ENCODE data around the gene PIP5K1C. TPM values are rescaled to one million over a fixed set of nuclear protein-coding genes. Genes with fewer than 3 reads are reported as not detected.

PIP5K1C gene
- total and polyA plus RNA-seq, 2 donors (not counting 1 experiment from before 2014, with no cell fraction given), result 10.4 to 46.7 TPM

DNA sequence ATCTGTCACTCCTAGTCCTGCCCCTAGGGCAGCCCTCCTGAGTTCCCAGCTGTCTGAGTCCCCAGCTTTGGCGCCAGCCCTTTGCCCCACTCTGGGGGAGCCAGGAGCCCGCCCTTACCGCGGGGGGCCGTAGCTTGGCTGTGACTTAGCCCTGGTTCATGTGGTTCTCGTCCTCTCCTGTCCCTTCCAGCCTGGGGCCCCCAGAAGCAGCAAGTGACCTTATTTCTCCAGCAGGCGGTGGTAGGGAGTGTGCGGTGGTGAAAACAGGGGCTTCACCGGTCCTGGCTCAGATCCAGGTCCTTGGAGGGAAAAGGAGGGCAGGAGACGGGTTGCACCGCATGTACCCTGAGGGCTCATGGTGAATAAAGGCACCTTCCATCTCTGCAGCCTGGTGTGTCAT is 107.1 kb downstream of the PIP5K1C start:
- H3K27ac ChIP-seq (ENCODE audit: low read length in 2 of 2), result no peak overlapping the region
- H3K4me1 Mint-ChIP-seq, result no peaks in the 10 kb centered on the region
- POLR2A ChIA-PET, result no interaction called here

DNA sequence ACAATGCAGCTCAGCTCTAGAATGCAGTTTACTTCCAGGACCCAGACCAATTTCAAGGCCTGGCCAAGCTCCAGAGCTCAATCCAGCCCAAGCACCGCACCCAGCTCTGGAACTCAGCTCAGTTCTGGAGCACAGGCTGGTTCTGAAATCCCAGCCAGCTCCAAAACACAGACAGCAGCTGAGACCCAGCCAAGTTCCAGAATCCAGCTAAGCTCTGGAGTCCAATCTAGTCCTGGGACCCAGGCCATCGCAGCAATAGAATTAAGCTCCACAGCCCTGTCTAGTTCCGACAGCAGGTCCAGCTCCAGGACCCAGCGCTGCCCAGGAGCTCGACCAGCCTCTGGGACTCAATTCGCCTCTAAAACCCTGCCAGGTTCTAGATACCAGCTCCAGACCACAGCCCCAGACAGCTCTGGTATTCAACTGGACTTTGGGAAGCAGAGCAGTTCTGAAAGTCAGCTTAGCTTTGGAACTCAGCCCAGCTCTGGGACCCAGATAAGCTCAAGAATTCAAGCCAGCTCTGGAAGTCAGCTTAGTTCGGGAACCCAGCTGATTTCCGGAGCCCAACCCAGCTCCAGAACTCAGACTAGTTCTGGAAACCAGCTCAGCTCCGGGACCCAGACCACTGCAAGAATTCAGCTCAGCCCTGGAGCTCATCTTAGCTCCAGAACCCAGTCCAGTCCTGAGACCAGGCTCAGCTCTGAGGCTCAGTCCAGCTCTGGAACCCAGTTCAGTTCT is 108.2 kb downstream of the PIP5K1C start:
- H3K79me2 ChIP-seq (ENCODE audit: control insufficient read depth, insufficient read depth, low read length), result no peaks in the 10 kb centered on the region
- H3K4me3 ChIP-seq (ENCODE audit: control extremely low read depth in 1 of 5, extremely low read depth in 1 of 5, insufficient read depth in 1 of 5, low read depth in 2 of 5, low read length in 4 of 5), result no peak overlapping the region
- H3K36me3 ChIP-seq (replicated peaks in 1 of 2; ENCODE audit: control extremely low read depth in 1 of 2, control insufficient read depth in 1 of 2, extremely low read depth in 1 of 2, insufficient read depth in 2 of 2, low read length in 1 of 2), result no peaks in the 10 kb centered on the region
- DNase-seq (no peak), ATAC-seq (ENCODE audit: low read depth) (no peak)
- Mint-ChIP-seq H3K4me3 (no peak overlapping the region), H3K27me3 (no peaks in the 10 kb centered on the region), H3K9me3 (ENCODE audit: insufficient read depth) (no peaks in the 10 kb centered on the region), H3K27ac (no peak overlapping the region), H3K4me1 (no peaks in the 10 kb centered on the region)
- TF ChIP-seq EZH2 (IDR thresholded peaks at IDR 0.05; ENCODE audit: borderline replicate concordance, insufficient read depth, low read depth, low read length, poor library complexity, severe bottlenecking), result no peak
- H3K4me1 ChIP-seq (ENCODE audit: control insufficient read depth in 2 of 2, insufficient read depth in 2 of 2, low read length in 2 of 2), result no peaks in the 10 kb centered on the region
- H4K20me1 ChIP-seq (ENCODE audit: control insufficient read depth, insufficient read depth, low read length, poor library complexity, severe bottlenecking), result no peaks in the 10 kb centered on the region
- intact Hi-C loops (cut with micrococcal nuclease), result no loop called here
- H3K27me3 ChIP-seq (replicated peaks in 1 of 4; ENCODE audit: control extremely low read depth in 1 of 4, control insufficient read depth in 3 of 4, insufficient read depth in 4 of 4, low read length in 3 of 4), result no peaks in the 10 kb centered on the region
- ChIA-PET CTCF (interaction anchor here (0.6 to 2.6 kb wide), 8 partner anchors 10 to 640 kb away, joined by 3 to 9 read pairs (median 4); no protein-coding TSS in a partner anchor), POLR2A (no interaction called here)
- WGBS (ENCODE audit: insufficient coverage), result 96% methylated on average over 9 of the region's 9 CpGs
- no peak overlapping the region for H3K4me2 ChIP-seq (replicated peaks; ENCODE audit: low read depth, low read length, poor library complexity, severe bottlenecking)
- no peak overlapping the region for H2AFZ ChIP-seq (ENCODE audit: insufficient read depth, low read depth, low read length, poor library complexity, severe bottlenecking)
- H3K9ac ChIP-seq (ENCODE audit: low read length), result no peak overlapping the region
- no peak overlapping the region for H3K27ac ChIP-seq (ENCODE audit: low read length in 2 of 2)
- peaks cover 0 to 17% (median 0%) of the 10 kb centered on the region in 3 donors for H3K9me3 ChIP-seq (ENCODE audit: control extremely low read depth in 1 of 3, control insufficient read depth in 2 of 3, insufficient read depth in 1 of 3, low read length in 2 of 3)

More for the DNA sequence above, 107.1 kb downstream of the PIP5K1C start:
- Histone ChIP-seq H3K79me2 (ENCODE audit: control insufficient read depth, insufficient read depth, low read length) (no peaks in the 10 kb centered on the region), H3K9ac (ENCODE audit: low read length) (no peak overlapping the region), H3K27me3 (replicated peaks in 1 of 4; ENCODE audit: control extremely low read depth in 1 of 4, control insufficient read depth in 3 of 4, insufficient read depth in 4 of 4, low read length in 3 of 4) (no peaks in the 10 kb centered on the region), H3K4me2 (replicated peaks; ENCODE audit: low read depth, low read length, poor library complexity, severe bottlenecking) (no peak overlapping the region), H4K20me1 (ENCODE audit: control insufficient read depth, insufficient read depth, low read length, poor library complexity, severe bottlenecking) (no peaks in the 10 kb centered on the region), H2AFZ (ENCODE audit: insufficient read depth, low read depth, low read length, poor library complexity, severe bottlenecking) (no peak overlapping the region), H3K9me3 (ENCODE audit: control extremely low read depth in 1 of 3, control insufficient read depth in 2 of 3, insufficient read depth in 1 of 3, low read length in 2 of 3) (peaks cover 0 to 17% (median 0%) of the 10 kb centered on the region in 3 donors), H3K4me3 (ENCODE audit: control extremely low read depth in 1 of 5, extremely low read depth in 1 of 5, insufficient read depth in 1 of 5, low read depth in 2 of 5, low read length in 4 of 5) (no peak overlapping the region), H3K4me1 (ENCODE audit: control insufficient read depth in 2 of 2, insufficient read depth in 2 of 2, low read length in 2 of 2) (no peaks in the 10 kb centered on the region), H3K36me3 (replicated peaks in 1 of 2; ENCODE audit: control extremely low read depth in 1 of 2, control insufficient read depth in 1 of 2, extremely low read depth in 1 of 2, insufficient read depth in 2 of 2, low read length in 1 of 2) (no peaks in the 10 kb centered on the region)
- no peak for ATAC-seq (ENCODE audit: low read depth)
- DNase-seq, result no peak
- Mint-ChIP-seq H3K4me3 (no peak overlapping the region), H3K27me3 (no peaks in the 10 kb centered on the region), H3K9me3 (ENCODE audit: insufficient read depth) (no peaks in the 10 kb centered on the region), H3K27ac (no peak overlapping the region)
- WGBS (ENCODE audit: insufficient coverage), result 92% methylated on average over 10 of the region's 11 CpGs
- intact Hi-C loops (cut with micrococcal nuclease), result no loop called here
- CTCF ChIA-PET, result no interaction called here
- no peak for TF ChIP-seq EZH2 (IDR thresholded peaks at IDR 0.05; ENCODE audit: borderline replicate concordance, insufficient read depth, low read depth, low read length, poor library complexity, severe bottlenecking)
- TF ChIP-seq, protein P1, sequence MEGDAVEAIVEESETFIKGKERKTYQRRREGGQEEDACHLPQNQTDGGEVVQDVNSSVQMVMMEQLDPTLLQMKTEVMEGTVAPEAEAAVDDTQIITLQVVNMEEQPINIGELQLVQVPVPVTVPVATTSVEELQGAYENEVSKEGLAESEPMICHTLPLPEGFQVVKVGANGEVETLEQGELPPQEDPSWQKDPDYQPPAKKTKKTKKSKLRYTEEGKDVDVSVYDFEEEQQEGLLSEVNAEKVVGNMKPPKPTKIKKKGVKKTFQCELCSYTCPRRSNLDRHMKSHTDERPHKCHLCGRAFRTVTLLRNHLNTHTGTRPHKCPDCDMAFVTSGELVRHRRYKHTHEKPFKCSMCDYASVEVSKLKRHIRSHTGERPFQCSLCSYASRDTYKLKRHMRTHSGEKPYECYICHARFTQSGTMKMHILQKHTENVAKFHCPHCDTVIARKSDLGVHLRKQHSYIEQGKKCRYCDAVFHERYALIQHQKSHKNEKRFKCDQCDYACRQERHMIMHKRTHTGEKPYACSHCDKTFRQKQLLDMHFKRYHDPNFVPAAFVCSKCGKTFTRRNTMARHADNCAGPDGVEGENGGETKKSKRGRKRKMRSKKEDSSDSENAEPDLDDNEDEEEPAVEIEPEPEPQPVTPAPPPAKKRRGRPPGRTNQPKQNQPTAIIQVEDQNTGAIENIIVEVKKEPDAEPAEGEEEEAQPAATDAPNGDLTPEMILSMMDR (IDR thresholded peaks at IDR 0.05), result no peak

Data from B cell (primary cell).